ENCODE results near the gene GTF2I. TPM values are rescaled to one million over a fixed set of nuclear protein-coding genes. Genes with fewer than 3 reads are reported as not detected.
"Not testable (repeated sequence)": the region's sequence is repeated elsewhere in the genome, so short reads cannot be mapped to it uniquely, and the experiment has no call there.

GTF2I gene
- polyA plus RNA-seq, 3 donors: 31.8 to 95.6 (median 35.7) TPM

DNA sequence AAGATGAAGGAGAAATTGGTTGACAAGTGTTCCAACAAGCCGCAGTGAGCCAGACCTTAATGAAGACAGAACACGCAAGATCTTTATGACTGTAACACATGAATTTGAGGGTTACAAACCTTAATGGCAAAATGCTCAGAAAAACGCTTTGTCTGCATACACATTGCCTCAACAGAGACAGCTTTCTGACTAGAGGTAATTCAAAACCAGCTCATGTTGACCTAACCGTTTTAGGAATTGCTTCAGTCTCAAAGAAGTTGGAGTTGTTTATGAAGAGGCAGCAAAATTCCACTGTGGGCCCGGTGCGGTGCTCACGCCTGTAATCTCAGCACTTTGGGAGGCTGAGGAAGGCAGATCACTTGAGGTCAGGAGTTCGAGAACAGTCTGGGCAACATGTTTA, 2.2 kb upstream of the GTF2I start:
- H3K27ac ChIP-seq (ENCODE audit: low read depth, low read length): no peak overlapping the region
- WGBS, 3 donors: 80 to 87% (median 83%) methylated on average over 8 of the region's 8 CpGs

DNA sequence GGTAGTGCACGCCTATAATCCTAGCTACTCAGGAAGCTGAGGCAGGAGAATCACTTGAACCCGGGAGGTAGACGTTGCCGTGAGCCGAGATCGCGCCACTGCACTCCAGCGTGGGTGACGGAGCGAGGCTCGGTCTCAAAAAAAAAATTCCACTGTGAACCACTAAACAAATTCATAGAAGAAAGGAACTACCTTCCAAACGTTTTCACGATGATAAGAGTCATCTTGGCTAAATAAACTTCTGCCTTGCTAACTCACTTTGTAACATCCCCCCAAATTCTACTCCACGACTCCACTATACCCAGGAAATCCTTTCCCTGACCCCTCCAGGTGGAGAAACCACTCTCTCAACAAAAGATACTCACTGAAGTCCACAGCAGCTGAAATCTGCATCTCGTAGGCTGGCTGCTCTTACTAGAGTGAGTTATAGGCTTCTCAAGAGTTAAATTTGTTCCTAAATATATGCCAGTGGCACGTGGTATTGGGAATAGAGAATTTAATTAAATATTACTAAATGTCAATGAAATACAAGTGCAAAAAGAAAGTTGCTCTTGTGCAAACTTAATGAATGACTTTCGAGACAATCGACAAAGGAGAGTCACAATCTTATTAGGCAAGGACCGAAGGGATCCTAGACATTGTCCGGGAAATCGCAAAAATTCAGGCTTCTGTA, 1.6 kb upstream of the GTF2I start:
- H3K27ac ChIP-seq (ENCODE audit: low read depth, low read length): no peak overlapping the region
- WGBS, 3 donors: 19 to 49% (median 29%) methylated on average over 21 of the region's 21 CpGs

DNA sequence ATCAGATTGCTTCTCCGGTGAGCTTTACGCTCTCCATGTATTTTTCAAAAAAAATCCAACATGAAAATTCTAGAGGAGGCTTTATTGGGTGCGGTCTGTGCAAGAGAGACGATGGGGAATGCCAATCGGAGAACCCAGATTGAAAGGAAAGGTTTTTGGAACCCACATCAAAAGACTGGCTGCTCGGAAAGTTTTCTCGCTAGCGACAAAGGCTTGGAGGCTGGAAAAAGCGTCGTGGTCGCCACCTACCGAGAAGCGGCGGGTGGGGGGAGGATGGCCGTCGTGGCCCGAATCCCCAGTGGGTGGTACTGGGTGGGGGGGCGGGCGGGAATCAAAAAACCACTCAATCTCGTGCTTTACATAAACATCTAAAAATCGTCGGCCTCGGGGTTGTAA, 1.1 kb upstream of the GTF2I start:
- WGBS, 3 donors: 1% methylated on average over 23 of the region's 23 CpGs
- H3K27ac ChIP-seq (ENCODE audit: low read depth, low read length): no peak overlapping the region

DNA sequence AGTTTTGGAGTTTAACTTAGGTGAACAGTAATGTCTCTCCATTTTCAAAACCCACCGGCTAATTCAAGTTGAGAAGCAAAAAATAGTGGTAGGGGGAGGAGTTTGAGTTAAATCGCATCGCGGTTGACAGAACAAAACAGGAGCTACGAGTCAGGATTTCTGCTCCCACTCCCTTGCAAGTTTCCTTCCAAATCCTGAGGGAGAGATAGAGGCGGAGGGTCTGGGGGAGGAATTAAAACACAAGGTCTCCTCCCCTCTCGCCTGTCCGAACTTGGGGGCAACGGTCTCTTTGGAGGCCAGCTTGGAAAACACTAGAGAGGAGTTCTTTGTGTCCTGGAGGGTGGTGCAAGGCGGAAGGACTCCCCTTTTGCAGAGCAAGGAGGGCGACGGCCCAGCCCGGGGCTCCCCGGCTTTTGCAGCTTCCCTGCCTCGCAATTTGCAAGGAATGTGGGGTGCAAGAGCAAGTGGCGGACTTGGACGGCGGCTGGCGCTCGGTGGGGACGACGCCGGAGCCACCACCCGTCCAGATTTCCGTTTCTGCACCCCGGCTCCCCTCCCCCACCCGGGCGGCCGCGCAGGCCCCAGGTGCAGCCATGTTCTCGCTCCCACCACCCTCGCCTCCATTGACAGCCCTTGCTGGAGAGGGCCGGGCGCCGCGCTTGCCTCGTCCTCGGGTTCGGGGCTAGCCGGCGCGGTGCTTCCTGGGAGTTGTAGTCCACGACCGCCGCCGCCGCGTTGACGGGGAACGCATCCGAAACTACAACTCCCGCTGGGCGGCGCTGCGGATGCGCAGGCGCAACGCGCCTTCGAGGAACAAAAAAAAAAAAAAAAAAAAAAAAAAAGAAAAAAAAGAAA, 454 bp upstream of the GTF2I start:
- no peak overlapping the region for H3K27ac ChIP-seq (ENCODE audit: low read depth, low read length)
- 0 to 1% (median 1%) methylated on average over 59 to 60 of the region's 60 CpGs for WGBS, 3 donors

DNA sequence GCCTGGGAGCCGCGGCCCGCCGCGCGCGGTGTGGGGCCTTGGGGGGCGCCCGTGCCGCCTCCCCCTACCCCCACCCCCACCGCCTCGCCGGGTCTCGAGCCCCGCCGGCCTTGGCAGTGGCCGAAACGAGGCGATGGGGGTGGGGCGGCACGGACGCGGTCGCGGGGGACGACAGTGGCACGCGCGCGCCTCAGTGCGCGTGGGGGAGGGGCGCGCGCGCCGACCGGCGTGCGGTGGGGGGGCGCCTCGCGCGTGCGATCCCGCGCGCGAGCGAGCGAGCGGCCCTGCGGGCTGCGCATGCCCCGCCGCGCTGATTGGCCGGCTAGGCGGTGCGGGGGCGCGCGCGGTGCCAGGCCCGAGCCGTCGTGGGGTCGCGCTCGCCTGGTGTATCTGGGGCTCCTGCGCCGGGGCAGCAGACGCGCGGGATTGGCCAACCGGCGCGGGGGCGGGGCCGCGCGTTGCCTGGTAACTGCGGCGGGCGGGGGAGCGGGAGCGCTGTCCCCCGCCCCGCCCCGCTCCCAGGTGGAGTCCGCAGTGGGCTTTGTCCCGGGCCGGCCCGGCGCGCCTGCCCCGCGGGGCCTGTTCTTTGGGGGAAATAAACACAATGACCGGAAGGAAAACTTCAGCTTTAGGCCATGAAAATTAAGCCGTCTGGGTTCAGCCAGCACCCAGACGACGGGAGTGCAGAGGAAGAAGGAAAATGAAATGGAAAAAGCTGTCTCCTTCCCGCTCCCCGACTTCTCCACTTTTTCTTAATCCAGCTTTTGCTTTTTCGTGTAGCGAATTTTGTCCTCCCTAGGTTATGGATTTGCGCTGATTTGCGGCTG, 873 bp downstream of the GTF2I start:
- peak overlapping the region; percentile 96 for H3K27ac ChIP-seq (ENCODE audit: low read depth, low read length)
- 2 to 4% (median 2%) methylated on average over 36 to 107 of the region's 108 CpGs for WGBS, 3 donors

DNA sequence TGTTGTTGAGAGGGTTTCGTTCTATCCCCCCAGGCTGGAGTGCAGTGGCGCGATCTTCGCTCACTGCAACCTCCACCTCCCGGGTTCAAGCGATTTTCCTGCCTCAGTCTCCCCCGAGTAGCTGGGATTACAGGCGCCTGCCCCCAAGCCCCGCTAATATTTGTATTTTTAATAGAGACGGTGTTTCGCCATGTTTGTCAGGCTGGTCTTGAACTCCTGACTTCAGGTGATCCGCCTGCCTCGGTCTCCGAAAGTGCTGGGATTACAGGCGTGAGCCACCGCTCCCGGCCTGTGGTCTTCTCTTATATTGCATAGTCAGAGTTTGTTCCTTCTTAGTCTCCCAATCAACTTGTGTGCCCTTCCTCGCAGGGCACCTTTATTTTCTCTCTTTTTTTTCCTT, 2.7 kb downstream of the GTF2I start:
- 55 to 72% (median 61%) methylated on average over 18 of the region's 18 CpGs for WGBS, 3 donors
- H3K27ac ChIP-seq (ENCODE audit: low read depth, low read length): not testable (repeated sequence)

DNA sequence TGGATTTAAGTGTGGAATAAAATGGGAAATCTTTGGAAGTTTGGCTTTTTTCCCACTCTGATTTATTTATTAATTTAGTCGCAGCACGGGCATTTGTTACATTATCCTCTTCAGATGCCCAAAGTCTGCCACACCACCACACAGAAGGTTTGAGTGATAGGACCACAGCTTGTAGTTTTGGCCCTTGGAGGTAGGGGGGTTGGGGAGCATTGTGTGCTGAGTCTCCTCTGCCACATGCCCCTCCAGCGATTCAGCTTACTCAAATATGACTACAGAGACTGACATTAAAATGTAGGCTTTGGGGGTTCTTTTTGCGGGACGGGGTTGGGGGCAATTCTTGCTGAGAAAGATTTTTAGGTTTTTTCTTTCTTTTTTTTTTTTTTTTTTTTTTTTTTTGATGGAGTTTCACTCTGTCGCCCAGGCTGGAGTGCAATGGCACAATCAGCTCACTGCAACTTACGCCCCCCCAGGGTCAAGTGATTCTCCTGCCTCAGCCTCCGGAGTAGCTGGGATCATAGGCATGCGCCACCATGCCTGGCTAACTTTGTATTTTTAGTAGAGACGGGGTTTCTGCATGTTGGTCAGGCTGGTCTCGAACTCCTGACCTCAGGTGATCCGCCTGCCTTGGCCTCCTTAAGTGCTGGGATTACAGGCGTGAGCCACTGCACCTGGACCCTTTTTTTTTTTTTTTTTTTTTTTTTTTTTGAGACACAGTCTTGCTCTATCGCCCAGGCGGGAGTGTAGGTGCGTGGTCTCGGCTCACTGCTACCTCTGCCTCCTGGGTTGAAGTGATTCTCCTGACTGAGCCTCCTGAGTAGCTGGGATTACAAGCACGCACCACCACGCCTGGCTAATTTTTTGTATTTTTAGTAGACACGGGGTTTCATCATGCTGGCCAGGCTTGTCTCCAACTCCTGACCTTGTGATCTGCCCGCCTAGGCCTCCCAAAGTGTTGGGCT, 4.6 kb downstream of the GTF2I start:
- 61 to 82% (median 77%) methylated on average over 20 to 21 of the region's 21 CpGs for WGBS, 3 donors
- not testable (repeated sequence) for H3K27ac ChIP-seq (ENCODE audit: low read depth, low read length)

DNA sequence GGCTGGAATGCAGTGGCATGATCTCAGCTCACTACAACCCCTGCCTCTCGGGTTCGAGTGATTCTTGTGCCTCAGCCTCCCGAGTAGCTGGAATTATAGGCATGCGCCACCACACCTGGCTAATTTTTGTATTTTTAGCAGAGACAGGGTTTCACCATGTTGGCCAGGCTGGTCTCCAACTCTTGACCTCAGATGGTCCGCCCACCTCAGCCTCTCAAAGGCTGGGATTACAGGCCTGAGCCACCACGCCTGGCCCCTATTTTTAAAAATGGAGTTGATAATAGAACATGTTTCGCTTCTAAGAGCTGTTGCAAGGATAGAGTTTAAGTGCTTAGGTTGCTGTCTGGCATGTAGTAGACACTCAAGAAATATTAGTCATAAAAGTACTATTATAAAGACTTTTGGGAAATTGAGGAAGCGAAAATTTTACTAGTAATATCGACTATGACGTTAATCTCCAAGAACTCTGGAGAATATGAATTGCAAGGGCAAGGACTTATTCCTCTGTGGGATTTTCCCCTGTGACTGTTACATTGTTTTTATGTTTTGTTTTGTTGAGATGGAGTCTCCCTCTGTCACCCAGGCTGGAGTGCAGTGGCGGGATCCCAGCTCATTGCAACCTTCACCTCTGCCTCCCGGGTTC, 7.9 kb downstream of the GTF2I start:
- WGBS, 3 donors: 92 to 96% (median 93%) methylated on average over 12 of the region's 12 CpGs
- H3K27ac ChIP-seq (ENCODE audit: low read depth, low read length): no peak overlapping the region

DNA sequence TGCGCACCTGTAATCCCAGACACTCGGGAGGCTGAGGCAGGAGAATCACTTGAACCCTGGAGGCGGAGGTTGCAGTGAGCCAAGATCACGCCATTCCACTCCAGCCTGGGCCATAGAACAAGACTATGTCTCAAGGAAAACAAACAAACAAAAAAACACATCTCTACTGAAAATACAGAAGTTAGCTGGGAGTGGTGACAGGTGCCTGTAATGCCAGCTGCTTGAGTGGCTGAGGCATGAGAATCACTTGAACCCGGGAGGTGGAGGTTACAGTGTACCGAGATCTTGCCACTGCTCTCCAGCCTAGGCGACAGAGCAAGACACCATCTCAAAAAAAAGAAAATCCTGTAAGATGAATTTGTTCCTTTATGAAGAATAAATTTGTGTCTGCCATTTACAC, 9.5 kb downstream of the GTF2I start:
- WGBS, 3 donors: 84 to 96% (median 94%) methylated on average over 7 of the region's 7 CpGs
- not testable (repeated sequence) for H3K27ac ChIP-seq (ENCODE audit: low read depth, low read length)

DNA sequence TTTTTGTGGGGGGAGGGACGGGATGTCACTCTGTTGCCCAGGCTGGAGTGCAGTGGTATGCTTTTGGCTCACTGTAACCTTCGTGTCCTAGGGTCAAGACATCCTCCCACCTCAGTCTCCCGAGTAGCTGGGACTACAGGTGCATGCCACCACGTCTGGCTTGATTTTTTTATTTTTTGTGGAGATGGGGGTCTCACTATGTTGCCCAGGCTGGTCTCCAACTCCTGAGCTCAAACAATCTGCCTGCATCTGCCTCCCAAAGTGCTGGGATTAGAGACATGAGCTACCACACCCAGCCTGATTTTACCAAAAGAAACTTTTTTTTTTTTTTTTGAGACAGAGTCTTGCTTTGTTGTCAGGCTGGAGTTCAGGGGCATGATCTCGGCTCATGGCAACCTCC, 10.0 kb downstream of the GTF2I start:
- WGBS, 3 donors: 86 to 92% (median 90%) methylated on average over 5 of the region's 5 CpGs
- not testable (repeated sequence) for H3K27ac ChIP-seq (ENCODE audit: low read depth, low read length)

DNA sequence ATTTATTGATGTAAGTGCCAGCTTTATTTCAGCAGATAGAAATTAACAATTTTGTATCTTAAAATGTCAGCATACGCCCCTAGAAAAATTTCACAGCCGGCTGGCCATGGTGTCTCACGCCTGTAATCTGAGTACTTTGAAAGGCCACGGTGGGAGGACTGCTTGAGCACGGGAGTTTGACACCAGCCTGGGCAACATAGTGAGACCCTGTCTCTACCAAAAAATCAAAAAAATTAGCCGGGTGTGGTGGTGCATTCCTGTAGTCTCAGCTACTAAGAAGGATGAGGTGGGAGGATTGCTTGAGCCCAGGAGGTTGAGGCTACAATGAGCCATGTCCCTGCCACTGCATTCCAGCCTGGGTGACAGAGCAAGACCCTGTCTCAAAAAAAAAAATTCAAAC, 14.1 kb downstream of the GTF2I start:
- WGBS, 3 donors: 53 to 77% (median 75%) methylated on average over 6 of the region's 6 CpGs
- H3K27ac ChIP-seq (ENCODE audit: low read depth, low read length): no peak overlapping the region

DNA sequence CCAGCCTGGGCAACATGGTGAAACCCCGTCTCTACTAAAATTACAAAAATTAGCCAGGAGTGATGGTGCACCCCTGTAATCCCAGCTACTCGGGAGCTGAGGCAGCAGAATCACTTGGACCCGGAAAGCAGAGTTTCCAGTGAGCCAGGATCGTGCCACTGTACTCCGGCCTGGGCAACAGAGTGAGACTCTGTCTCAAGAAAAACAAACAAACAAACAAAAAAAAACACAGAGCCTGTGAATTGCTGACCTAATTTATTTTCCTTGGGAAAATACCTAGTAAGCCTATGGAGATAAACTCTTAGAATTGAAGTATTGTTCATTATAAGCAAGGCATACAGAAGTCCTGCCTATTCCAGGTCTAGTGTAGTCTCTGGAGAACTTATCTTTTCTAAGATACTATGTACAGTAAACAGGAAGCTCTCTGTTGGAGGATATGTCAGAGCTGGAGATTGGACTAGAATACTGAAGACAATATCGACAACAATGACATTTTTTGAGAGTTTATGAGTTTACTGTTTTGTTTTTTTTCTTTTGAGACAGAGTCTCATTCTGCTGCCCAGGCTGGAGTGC, 14.9 kb downstream of the GTF2I start:
- H3K27ac ChIP-seq (ENCODE audit: low read depth, low read length): no peak overlapping the region
- WGBS, 3 donors: 56 to 80% (median 75%) methylated on average over 6 of the region's 6 CpGs

DNA sequence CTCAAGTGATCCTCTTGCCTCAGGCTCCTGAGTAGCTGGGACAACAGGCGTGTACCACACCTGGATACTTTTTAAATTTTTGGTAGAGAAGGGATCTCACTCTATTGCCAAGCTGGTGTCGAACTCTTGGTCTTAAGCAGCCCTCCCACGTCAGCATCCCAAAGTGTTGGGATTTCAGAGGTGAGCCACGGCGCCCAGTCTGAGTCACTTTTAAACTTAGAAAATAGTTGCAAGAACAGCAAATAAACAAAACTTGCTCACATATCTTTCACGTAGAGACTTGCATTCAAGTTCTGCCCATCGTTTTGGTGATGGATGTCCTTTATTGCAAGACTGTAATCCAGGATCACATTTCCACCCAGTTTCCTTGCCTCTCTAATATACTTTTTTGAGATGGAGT, 16.6 kb downstream of the GTF2I start:
- WGBS, 3 donors: 93 to 95% (median 93%) methylated on average over 7 of the region's 7 CpGs
- no peak overlapping the region for H3K27ac ChIP-seq (ENCODE audit: low read depth, low read length)

DNA sequence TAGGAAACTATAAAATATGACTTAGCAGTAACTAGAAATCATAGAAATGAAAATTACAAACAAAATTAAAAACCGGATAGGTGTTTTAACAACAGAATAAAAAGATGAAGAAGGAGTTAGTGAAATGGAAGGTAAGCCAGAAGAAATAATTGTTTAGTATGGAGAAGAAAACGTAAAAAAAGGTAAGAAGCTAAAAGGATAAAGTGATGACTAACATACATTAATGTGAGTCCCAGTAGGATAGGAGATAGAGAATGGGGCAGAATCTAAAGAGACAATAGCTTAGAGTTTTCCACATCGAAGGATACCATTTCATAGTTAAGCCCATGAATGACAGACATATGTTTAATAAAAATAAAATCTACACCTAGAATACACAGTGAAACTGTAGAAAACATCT, 25.3 kb downstream of the GTF2I start:
- 96 to 98% (median 97%) methylated on average over 3 of the region's 3 CpGs for WGBS, 3 donors
- no peak overlapping the region for H3K27ac ChIP-seq (ENCODE audit: low read depth, low read length)

DNA sequence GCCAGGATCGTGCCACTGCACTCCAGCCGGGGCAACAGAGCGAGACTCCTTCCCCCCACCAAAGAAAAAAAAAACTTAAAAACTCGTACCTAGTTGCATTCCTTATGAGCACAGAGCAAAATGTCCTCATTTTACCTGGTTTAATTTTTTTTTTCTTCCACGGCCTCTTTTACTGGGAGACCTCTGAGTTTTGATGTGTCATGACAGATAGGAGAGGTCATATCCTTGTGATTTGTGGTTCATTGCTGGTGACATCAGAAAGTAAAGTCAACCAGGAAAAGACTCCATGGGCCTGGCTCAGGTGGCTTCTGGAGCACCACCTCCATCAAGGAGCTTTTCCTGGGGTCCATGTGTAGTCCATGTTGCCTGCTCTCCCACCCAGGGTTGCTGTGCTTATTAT, 26.3 kb downstream of the GTF2I start:
- WGBS, 3 donors: 88 to 94% (median 89%) methylated on average over 5 of the region's 5 CpGs

DNA sequence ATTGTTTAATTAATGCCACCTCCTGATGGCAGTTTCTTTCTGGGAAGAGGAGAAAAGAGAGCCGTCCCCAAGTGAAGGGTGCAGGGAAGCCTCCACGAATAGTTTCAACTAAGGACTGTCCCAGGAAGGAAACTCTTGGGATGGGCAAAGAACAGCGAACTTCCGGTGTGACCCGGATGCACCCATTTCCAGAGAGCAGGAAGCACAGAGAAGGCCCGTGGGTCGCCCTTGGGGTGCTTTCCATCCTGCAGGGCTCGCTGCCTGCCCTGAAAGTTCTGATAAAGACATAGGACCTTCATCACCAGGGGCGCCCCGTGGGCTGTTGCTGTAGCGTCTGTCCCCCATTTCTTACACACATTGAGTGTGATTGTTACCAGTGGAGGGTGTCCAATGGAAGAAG, 27.0 kb downstream of the GTF2I start:
- 74 to 87% (median 79%) methylated on average over 11 of the region's 11 CpGs for WGBS, 3 donors
- H3K27ac ChIP-seq (ENCODE audit: low read depth, low read length): no peak overlapping the region

More for the DNA sequence above, 26.3 kb downstream of the GTF2I start:
- no peak overlapping the region for H3K27ac ChIP-seq (ENCODE audit: low read depth, low read length)

DNA sequence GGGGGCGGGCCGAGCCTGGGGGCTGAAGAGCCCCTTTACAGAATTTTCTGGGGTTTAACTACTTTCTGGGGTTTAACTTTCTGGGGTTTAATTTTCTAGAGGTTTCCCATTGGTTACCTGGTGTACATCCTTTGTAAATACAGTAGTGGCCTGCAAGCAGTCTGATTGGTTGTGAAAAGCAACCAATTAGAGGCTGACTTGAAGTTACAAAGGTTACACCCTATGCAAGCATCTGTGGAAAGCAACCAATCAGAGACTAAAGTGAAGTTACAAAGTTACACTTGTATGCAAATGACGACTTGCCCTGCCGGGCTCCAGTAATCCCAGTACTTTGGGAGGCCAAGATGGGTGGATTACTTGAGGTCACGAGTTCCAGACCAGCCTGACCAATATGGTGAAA, 27.4 kb downstream of the GTF2I start:
- 92 to 97% (median 96%) methylated on average over 5 of the region's 5 CpGs for WGBS, 3 donors
- no peak overlapping the region for H3K27ac ChIP-seq (ENCODE audit: low read depth, low read length)
